Activated naive CD8-positive, alpha-beta T cell treated with anti-CD3 and anti-CD28 coated beads, Interleukin-2, amount 50 U/mL, for 24 hours (primary cell): ENCODE data around the gene HAUS3.
"Not testable (repeated sequence)": the region's sequence is repeated elsewhere in the genome, so short reads cannot be mapped to it uniquely, and the experiment has no call there.

Source experiments
- ATAC-seq: fragments of 150-1000 bp; cut with Tn5 transposase; one replicate; pipeline ENCODE4 v1.10.0; 2021
- DNase-seq: peaks from one replicate; pipeline ENCODE4 v3.0.0; 2021
- H3K27ac Mint-ChIP-seq: one replicate; pipeline ENCODE4 v1.8.0; 2021; ENCODE audit warnings: mild to moderate bottlenecking, mixed read lengths
- H3K27me3 Mint-ChIP-seq: one replicate; pipeline ENCODE4 v1.8.0; 2021; ENCODE audit warnings: mixed read lengths
- H3K36me3 Mint-ChIP-seq: one replicate; pipeline ENCODE4 v1.8.0; 2021; ENCODE audit warnings: low read depth, mixed read lengths
- H3K4me1 Mint-ChIP-seq: one replicate; pipeline ENCODE4 v1.8.0; 2021; ENCODE audit warnings: mixed read lengths
- H3K4me3 Mint-ChIP-seq: one replicate; pipeline ENCODE4 v1.8.0; 2021; ENCODE audit warnings: mild to moderate bottlenecking, moderate library complexity, mixed read lengths
- H3K9me3 Mint-ChIP-seq: one replicate; pipeline ENCODE4 v1.8.0; 2021; ENCODE audit warnings: mixed read lengths

The HAUS3 gene

DNA sequence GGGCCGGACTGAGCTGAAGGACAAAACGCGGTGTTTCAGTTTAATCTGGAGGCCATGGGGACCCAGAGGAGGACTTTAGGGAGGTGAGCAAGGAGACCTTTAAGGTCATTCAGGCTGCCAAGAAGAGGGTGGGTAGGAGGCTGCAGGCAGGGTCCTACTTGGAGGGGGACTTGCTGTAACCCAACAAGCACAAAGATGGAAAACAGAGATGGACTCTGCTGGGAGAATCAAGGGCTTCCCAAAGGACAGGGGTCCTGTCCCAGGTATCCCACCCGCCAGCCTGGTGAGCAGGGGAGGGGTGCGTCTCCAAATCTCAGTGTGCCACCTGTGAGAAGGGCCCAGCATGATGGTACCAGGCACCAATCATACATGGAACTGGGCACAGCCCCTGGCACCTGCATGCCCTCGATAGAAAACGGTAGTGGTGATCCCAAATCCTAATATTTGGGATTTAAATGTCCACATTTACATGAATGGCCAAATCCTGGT is 3.9 kb upstream of the HAUS3 start:
- Mint-ChIP-seq H3K27ac (no peak overlapping the region), H3K4me3 (no peak overlapping the region), H3K36me3 (no peaks in the 10 kb centered on the region), H3K4me1 (peaks cover 19% of the 10 kb centered on the region), H3K27me3 (no peaks in the 10 kb centered on the region), H3K9me3 (no peaks in the 10 kb centered on the region)
- ATAC-seq (no peak), DNase-seq (no peak)

- H3K27ac Mint-ChIP-seq, result no peak overlapping the region
- ATAC-seq, result no peak
- no peaks in the 10 kb centered on the region for H3K27me3 Mint-ChIP-seq
- H3K4me1 Mint-ChIP-seq, result peaks cover 25% of the 10 kb centered on the region
- no peak for DNase-seq
- no peak overlapping the region for H3K4me3 Mint-ChIP-seq
- H3K36me3 Mint-ChIP-seq, result peaks cover under 1% of the 10 kb centered on the region
- no peaks in the 10 kb centered on the region for H3K9me3 Mint-ChIP-seq
Observed at GRCh38 chr4:2245057-2245786, 3.3 kb upstream of the HAUS3 start.

- peaks cover 10% of the 10 kb centered on the region for H3K36me3 Mint-ChIP-seq
- ATAC-seq (no peak), DNase-seq (peak; percentile 35)
- H3K9me3 Mint-ChIP-seq, result no peaks in the 10 kb centered on the region
- no peaks in the 10 kb centered on the region for H3K27me3 Mint-ChIP-seq
- H3K4me1 Mint-ChIP-seq, result peaks cover 37% of the 10 kb centered on the region
- no peak overlapping the region for H3K4me3 Mint-ChIP-seq
- H3K27ac Mint-ChIP-seq, result no peak overlapping the region
Observed at GRCh38 chr4:2243681-2244380, 1.9 kb upstream of the HAUS3 start.

GRCh38 chr4:2241003-2241402 is 918 bp downstream of the HAUS3 start:
- Mint-ChIP-seq H3K9me3 (no peaks in the 10 kb centered on the region), H3K27ac (peak overlapping the region; percentile 76), H3K4me3 (peak overlapping the region; percentile 83), H3K4me1 (peaks cover 54% of the 10 kb centered on the region), H3K36me3 (peaks cover 23% of the 10 kb centered on the region), H3K27me3 (no peaks in the 10 kb centered on the region)
- ATAC-seq (no peak), DNase-seq (no peak)

DNA sequence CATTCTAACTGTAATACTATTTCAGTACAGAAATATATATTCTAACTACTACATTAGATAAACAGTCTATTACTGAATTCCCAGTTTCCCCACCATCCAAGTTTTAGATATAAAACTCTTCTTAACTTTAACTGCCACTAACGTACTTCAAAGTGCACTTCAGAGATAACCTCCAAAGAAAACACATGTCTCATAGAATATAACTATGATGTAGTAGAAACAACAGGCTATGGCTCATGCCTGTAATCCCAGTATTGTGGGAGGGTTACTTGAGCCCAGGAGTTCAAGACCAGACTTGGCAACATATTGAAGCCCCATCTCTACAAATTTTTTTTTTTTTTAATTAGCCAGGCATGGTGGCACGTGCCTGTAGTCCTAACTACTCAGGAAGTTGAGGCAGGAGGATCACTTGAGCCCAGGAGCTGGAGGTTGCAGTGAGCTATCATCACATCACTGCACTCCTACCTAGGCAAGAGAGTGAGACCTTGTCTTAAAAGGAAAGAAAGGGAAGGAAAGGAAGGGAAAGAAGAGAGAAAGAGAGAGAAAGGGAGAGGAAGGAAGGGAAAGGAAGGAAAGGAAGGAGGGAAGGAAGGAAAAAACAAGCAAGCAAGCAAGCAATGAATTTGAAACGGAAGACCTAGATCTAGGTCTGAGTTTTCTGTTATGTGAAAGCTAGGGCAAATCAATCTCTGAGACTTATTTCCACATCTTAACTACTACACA is 4.8 kb downstream of the HAUS3 start:
- H3K4me3 Mint-ChIP-seq, result no peak overlapping the region
- no peaks in the 10 kb centered on the region for H3K9me3 Mint-ChIP-seq
- peaks cover 38% of the 10 kb centered on the region for H3K36me3 Mint-ChIP-seq
- ATAC-seq (no peak), DNase-seq (no peak)
- peaks cover 42% of the 10 kb centered on the region for H3K4me1 Mint-ChIP-seq
- H3K27ac Mint-ChIP-seq, result no peak overlapping the region
- H3K27me3 Mint-ChIP-seq, result no peaks in the 10 kb centered on the region

DNA sequence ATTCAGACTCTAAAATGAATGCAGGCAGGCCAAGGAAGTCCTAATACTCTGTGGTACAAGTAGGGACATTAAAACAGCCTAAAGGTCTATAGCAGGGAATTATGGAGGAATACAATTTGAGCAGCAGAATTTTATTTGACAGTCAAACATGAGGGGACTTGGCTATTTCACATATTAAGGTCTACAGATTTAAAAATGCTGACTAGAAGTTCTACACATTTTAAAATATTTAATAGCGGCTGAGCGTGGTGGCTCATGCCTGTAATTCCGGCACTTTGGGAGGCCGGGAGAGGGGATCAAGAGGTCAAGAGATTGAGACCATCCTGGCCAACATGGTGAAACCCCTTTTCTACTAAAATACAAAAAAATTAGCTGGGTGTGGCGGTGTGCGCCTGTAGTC is 10.8 kb downstream of the HAUS3 start:
- no peak overlapping the region for H3K4me3 Mint-ChIP-seq
- no peak overlapping the region for H3K27ac Mint-ChIP-seq
- peaks cover 8% of the 10 kb centered on the region for H3K4me1 Mint-ChIP-seq
- no peaks in the 10 kb centered on the region for H3K9me3 Mint-ChIP-seq
- no peak for DNase-seq
- no peak for ATAC-seq
- H3K27me3 Mint-ChIP-seq, result no peaks in the 10 kb centered on the region
- peaks cover 26% of the 10 kb centered on the region for H3K36me3 Mint-ChIP-seq

DNA sequence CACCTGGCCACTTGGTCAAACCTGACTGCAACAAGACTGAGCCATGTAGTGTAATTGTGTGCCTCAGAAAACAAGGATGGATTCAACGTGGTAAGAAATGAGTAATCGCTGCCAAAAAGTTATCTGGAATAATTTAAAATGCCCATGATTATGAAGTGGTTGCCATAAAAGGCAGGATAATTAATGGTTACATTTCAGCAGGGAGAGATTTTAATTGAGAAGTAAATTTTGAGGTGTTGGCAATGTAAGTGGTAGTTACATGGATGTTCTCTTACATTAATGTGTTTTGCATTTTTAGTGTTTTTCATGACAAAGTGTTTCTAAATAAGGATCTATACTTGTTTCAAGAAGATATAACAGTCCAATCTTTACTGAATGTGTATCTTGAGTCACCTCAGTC is 15.7 kb downstream of the HAUS3 start:
- DNase-seq, result no peak
- Mint-ChIP-seq H3K27ac (no peak overlapping the region), H3K4me1 (peaks cover 2% of the 10 kb centered on the region), H3K36me3 (peaks cover 11% of the 10 kb centered on the region), H3K27me3 (no peaks in the 10 kb centered on the region), H3K4me3 (no peak overlapping the region), H3K9me3 (no peaks in the 10 kb centered on the region)
- no peak for ATAC-seq

GRCh38 chr4:2222838-2223237 is 19.1 kb downstream of the HAUS3 start:
- Mint-ChIP-seq H3K36me3 (no peaks in the 10 kb centered on the region), H3K9me3 (no peaks in the 10 kb centered on the region), H3K27ac (no peak overlapping the region), H3K27me3 (no peaks in the 10 kb centered on the region), H3K4me3 (no peak overlapping the region), H3K4me1 (peaks cover 2% of the 10 kb centered on the region)
- no peak for DNase-seq
- ATAC-seq, result no peak

DNA sequence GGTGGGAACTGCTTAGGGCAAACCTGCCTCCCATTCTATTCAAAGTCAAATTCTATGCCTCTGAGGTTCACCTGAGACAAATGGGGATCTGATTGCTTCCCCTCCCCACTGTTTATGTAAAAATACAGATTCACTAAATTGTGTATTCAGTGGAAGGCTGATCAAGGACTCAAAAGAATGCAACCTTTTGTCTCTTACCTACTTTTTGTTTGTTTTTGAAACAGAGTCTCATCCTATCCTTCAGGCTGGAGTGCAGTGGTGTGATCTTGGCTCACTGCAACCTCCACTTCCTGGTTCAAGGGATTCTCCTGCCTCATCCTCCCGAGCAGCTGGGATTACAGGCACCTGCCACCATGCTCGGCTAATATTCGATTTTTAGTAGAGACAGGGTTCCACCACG is 20.5 kb downstream of the HAUS3 start:
- H3K27me3 Mint-ChIP-seq, H3K27ac Mint-ChIP-seq, H3K4me3 Mint-ChIP-seq, ATAC-seq, DNase-seq, H3K4me1 Mint-ChIP-seq, H3K36me3 Mint-ChIP-seq, H3K9me3 Mint-ChIP-seq: not testable (repeated sequence)

DNA sequence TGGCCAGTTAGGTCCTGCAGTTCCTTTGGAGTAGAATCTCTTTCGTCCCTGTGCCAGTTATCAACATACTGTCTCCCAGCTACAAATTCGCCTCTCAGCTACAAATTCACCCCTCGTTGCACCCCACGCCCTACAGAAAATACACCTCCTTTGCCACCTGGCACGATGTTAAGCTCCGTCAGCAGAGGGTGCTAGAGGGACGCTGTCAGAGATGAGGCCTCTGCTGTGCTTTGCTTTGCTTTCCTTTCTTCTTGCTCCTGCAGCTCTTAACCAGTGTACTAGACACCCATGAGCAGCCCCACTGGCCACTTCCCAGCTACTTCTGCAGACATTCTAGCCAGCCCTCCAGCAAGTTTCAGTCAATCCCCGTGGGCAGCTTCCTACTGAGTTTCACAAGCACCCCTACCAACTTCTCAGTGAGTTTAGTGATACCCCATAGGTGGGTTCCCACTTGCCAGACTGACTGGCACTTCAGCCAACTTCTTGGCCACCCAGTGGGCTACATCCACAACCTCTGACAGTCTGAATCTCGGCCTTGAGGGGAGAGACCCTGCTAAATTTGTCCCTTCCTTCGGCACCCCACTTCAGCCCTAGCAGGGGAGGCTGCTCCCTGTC is 21.8 kb downstream of the HAUS3 start:
- H3K27ac Mint-ChIP-seq, result no peak overlapping the region
- H3K36me3 Mint-ChIP-seq, result no peaks in the 10 kb centered on the region
- ATAC-seq (peak; percentile 83), DNase-seq (peak; percentile 83)
- no peak overlapping the region for H3K4me3 Mint-ChIP-seq
- no peaks in the 10 kb centered on the region for H3K9me3 Mint-ChIP-seq
- H3K27me3 Mint-ChIP-seq, result no peaks in the 10 kb centered on the region
- peaks cover 2% of the 10 kb centered on the region for H3K4me1 Mint-ChIP-seq

- no peak for ATAC-seq
- no peaks in the 10 kb centered on the region for H3K27me3 Mint-ChIP-seq
- H3K4me1 Mint-ChIP-seq, result peaks cover 2% of the 10 kb centered on the region
- no peak overlapping the region for H3K4me3 Mint-ChIP-seq
- no peaks in the 10 kb centered on the region for H3K36me3 Mint-ChIP-seq
- DNase-seq, result no peak
- H3K27ac Mint-ChIP-seq, result no peak overlapping the region
- no peaks in the 10 kb centered on the region for H3K9me3 Mint-ChIP-seq
Observed at GRCh38 chr4:2219233-2219760, 22.6 kb downstream of the HAUS3 start.

GRCh38 chr4:2218436-2218835 is 23.5 kb downstream of the HAUS3 start:
- H3K9me3 Mint-ChIP-seq, result no peaks in the 10 kb centered on the region
- H3K27ac Mint-ChIP-seq, result no peak overlapping the region
- no peak overlapping the region for H3K4me3 Mint-ChIP-seq
- H3K27me3 Mint-ChIP-seq, result no peaks in the 10 kb centered on the region
- DNase-seq, result no peak
- no peaks in the 10 kb centered on the region for H3K36me3 Mint-ChIP-seq
- ATAC-seq, result no peak
- H3K4me1 Mint-ChIP-seq, result peaks cover 2% of the 10 kb centered on the region

GRCh38 chr4:2217726-2218125 is 24.2 kb downstream of the HAUS3 start:
- no peak overlapping the region for H3K4me3 Mint-ChIP-seq
- no peak for ATAC-seq
- no peaks in the 10 kb centered on the region for H3K9me3 Mint-ChIP-seq
- no peak for DNase-seq
- H3K27me3 Mint-ChIP-seq, result no peaks in the 10 kb centered on the region
- H3K4me1 Mint-ChIP-seq, result peaks cover 2% of the 10 kb centered on the region
- H3K27ac Mint-ChIP-seq, result no peak overlapping the region
- H3K36me3 Mint-ChIP-seq, result no peaks in the 10 kb centered on the region

GRCh38 chr4:2212831-2213230 is 29.1 kb downstream of the HAUS3 start:
- Mint-ChIP-seq H3K4me3 (no peak overlapping the region), H3K36me3 (no peaks in the 10 kb centered on the region), H3K27ac (no peak overlapping the region), H3K27me3 (no peaks in the 10 kb centered on the region), H3K4me1 (no peaks in the 10 kb centered on the region), H3K9me3 (no peaks in the 10 kb centered on the region)
- DNase-seq (no peak), ATAC-seq (no peak)
